SK-MEL-5 (cell line): ENCODE data around the gene ERLIN1. TPM values are rescaled to one million over a fixed set of nuclear protein-coding genes. Genes with fewer than 3 reads are reported as not detected.
"Not testable (repeated sequence)": the region's sequence is repeated elsewhere in the genome, so short reads cannot be mapped to it uniquely, and the experiment has no call there.

Experiments used
- DNase-seq: peaks from one replicate; pipeline ENCODE4 v3.0.0-alpha.2; 2016; ENCODE audit warnings: low read depth, low spot score
- in situ Hi-C: cut with HindIII; loops from 2 replicates; pipeline ENCODE4 v1.10.0; 2016; ENCODE audit warnings: low sequenced_read_pairs, high pct_unique_total_duplicates, low pct_unique_long_range_greater_than_20kb
- total RNA-seq: library from RNA; depleted of rRNA; stranded (reverse); fragments of >200 nt; shearing (Covaris generic); gene quantifications from 2 replicates; pipeline ENCODE4 v1.2.3, GENCODE V29; 2014

The ERLIN1 gene
- total RNA-seq, 1 experiment from 2014 or later = 14.3 TPM

DNA sequence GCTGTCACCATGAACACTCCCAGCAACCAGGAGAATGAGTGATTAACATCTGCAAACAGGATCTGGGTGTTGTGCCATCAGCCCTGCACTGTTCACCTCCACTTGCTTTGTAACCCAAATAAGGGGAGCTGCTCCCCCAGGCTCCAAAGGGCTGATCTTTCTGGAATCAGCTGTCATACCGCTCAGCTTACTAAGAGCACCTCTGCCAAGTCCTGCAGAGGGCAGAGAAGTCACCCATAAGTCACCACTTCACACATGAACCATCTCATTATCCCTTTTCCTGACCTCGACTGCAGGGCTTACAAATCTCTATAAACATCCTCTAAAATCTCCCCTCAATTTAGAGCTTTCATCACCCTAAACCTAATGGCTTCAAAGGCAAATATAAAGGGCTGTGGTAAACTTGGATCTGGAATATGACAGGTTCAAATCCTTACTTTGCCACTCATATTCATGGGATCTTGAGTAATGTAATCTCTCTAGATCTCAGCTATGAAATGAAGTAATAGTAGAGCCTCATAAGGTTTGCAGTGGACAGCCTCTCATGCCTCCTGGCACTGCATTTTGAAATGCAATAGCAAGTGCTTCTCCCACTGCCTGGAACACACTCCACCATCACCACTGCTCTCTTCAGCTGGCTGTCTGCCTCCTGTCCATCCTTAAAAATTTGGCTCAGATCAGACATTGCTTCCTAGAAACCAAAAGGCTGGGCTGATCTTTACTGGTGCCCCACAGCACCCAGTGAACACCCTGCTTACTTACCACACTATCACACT is 38.8 kb downstream of the ERLIN1 start:
- in situ Hi-C loops = no loop called here
- no peak for DNase-seq

DNA sequence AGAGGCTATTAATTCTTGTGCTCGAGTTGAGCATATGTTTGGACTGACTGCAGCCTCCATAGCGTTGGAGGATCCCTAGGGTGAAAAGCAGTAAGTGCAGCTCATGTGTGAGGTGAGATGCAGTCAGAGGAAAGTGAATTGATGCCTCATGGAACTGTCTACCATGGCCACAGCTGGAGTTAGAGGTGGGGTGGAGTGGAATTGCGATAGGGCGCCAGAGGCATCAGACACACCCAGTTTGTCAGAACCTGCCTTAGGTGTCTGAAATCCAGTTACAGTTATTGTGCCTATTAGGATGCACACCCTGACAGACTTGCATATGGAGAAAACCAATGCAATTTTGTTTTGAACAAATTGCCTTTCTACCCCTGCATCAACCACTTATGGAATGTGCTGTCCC is 39.4 kb downstream of the ERLIN1 start:
- no peak for DNase-seq
- in situ Hi-C loops = no loop called here

DNA sequence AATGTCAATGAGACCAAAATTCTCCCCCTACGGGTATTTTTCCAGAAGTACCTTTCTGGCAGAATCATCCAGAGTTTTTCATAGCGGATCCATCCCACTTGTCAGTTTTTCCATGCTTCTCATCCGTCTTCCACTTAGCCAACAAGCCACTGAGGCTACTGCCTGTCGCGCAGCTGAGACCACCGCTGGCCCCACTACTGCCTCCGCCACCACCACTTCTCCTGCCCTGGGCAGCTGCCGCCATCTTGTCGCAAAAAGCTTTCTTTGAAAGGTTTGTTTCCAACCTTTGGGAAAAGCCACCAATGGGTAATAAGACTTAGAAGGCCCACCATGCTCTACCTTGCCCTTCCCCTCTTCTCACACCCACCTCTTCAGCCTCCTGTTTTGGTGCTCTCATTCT is 42.1 kb downstream of the ERLIN1 start:
- in situ Hi-C loops = no loop called here
- no peak for DNase-seq

DNA sequence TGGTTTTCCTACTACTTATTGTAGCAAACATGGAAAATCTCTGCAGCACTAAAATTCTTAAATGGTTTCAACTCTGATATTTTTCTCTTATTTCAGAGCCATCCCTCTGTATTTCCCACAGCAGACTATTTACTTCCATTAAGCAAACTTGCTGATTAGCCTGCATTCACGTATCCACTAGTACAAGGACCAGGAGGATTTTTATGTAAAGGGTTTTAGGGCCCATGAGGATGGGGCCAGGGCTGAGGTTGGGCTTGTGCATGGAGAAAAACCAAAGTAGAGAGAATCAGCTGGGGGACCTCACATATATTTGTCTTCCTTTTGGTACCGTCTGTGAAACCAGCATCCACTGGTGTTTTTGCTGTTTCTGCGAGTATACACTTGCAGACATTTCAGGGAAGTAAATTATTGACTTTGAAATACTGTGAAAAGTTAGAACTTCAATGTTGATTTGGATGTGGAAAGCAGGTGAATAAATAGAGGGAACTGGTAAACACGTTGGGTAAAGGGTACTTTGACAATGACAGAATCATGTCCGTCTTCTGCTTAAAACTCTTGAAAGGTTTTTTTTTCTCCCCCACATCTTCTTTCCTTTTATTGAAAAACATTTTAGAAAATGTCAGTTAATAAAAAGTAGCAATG is 44.3 kb downstream of the ERLIN1 start:
- in situ Hi-C loops = no loop called here
- no peak for DNase-seq

DNA sequence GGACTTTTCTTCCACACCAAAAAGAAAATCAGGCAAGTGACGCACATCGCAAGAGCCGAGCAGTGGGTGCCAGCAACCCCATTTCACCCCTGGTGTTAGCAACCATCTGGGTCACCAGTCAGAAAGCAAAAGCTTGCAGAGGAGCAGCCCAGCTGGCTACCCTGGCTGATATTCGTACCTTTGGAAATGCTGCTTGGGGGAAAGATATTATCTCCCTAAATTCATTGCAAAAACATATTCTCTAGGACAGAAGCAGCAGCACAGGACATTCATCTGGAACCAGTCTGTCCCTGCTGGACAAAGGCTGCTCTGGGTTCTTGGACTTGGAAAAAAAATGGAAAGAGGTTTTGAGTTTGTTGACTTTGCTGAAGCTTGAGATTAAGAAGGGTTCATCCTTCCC is 45.8 kb downstream of the ERLIN1 start:
- in situ Hi-C loops = no loop called here
- no peak for DNase-seq

DNA sequence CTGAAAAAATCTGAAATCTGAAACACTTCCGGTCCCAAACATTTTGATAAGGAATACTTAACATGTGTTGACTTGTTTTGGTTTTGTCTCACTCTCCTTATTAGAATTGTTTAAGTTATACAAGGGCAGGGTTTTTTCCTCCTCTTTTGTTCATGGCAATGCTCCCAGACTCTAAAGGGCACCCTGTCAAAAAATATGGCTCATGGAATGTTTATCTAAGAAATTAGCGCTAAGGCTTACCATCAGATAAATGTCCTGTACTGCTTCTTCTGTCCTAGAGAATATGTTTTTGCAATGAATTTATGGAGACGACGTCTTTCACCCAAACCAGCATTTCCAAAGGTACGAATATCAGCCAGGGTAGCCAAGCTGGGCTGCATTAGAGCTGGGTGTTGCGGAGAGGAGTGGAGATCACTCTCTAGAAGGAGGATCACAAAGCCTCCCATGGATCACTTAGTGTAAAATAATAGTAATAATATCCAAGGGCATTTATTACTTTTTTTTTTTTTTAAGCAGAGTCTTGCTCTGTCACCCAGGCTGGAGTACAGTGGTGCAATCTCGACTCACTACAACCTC is 46.8 kb downstream of the ERLIN1 start:
- DNase-seq = no peak
- in situ Hi-C loops = no loop called here

DNA sequence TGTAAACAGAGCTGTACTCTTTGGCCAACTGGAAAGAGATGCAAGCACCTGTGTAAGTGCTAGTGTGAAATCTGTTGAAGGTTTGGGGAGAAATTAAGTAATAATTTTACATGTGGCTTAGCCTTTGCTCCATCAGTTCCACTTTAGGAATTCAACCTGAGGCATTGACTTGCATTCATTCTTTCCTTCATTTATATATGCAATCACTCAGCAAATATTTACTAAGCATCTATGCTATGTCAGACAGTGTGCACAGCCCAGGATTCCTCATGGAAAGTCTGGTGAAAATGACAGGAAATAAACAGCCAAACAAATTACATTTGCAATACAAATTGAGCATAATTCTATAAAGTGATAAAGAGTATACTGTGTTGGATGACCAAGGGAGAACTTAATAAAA is 50.3 kb downstream of the ERLIN1 start:
- in situ Hi-C loops = no loop called here
- DNase-seq = no peak

DNA sequence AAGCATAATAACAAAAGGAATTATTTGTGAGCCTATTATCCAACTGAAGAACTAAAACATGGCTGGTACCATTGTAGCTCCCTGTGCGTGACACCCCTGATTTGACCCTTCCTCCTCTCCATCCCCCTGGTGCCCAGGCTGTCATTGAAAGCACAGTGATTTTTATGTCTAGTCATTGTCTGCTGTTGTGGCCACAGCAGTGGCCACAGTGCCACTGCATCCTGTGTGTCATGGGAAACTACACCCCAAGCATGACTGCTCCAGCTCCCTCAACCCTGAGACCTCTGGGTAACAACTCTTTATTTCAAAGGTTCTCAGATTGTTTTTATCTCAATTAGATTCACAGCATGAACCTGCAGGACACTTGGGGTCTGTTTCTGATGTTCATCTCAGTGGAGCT is 52.0 kb downstream of the ERLIN1 start:
- in situ Hi-C loops = no loop called here
- no peak for DNase-seq

DNA sequence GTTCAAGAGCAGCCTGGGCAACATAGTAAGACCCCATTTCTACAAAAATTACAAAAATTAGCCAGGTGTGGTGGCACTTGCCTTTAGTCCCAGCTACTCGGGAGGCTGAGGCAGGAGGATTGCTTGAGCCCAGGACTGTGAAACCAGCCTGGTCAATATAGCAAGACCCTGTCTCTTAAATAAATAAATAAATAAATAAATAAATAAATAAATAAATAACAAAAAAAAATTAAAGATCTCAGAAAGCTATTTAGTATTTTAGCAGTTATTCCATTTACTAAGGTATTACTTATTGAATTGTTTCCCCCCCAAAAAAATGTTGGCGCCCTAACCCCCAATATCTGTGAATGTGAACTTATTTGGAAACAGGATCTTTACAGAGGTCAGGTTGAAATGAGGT is 53.4 kb downstream of the ERLIN1 start:
- no peak for DNase-seq
- in situ Hi-C loops = no loop called here

DNA sequence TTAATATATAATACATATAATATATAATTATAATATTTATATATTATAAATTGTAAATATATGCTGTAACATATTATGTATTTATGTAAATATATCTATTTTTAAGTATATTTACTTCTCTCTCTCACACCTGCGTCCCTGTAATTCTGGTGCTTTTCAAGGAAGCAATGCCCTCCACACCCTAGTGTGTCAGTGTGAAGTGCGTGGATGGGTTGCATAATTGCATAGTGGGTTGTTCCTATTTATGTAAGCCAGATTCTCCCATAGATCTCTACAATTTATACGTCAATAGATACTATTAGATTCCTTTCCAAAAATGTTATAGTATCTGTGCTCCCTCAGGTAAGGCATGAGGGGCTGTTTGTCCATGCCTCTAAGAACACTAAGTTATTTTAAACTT is 54.3 kb downstream of the ERLIN1 start:
- no peak for DNase-seq
- in situ Hi-C loops = no loop called here

DNA sequence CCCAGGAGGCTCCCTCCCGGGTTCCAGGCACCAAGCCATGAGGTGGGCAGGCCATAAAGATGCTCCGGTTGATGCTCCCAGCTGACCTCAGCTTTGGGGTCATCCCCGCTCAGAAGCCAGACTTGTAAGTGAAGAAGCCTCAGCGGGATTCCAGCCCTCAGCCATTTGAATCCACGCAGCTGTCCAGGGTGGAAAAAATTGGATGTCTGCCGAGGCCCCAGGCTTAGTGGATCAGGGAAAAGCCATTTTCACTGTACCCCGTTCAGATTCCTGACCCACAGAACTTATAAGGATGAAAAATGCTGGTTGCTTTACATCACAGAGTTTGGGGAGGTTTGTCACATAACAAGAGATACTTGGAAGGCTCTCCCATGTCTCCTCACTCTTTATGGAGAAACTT is 55.0 kb downstream of the ERLIN1 start:
- no peak for DNase-seq
- in situ Hi-C loops = no loop called here

DNA sequence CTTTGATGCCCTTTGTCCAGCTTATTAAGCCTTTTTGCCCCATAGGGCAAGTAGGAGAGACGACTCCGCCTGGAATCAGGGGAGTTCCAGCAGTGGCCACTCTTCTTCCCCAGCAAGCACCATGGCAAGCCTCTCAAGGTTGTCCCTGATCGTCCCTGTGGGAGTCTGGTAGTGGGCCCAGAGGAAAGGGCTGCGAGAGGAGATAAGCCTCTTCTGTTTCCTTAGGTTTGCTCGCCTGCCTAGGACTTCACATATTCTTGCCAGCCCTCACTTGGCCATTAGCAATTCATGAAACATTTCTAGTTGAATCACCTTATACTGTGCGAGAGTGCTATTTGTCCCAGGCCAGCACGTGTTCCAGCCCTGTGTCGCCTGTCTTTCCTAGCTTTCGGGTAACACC is 56.4 kb downstream of the ERLIN1 start:
- in situ Hi-C loops = no loop called here
- no peak for DNase-seq

DNA sequence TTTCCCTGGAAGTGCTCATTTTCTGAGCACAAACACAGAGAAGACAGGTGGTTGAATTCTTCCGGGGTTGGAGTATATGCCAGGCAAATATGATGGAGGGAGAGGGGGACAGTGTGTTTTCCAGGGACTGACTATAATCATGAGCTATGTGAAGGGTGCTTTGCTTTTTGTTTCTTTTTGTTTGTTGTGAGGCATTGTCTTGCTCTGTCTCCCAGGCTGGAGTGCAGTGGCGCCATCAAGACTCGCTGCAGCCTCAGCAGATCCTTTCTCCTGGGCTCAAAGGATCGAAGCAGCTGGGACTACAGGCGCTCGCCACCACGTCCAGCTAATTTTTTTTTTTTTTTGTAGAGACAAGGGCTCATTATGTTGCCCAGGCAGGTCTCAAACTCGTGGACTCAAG is 56.9 kb downstream of the ERLIN1 start:
- in situ Hi-C loops = no loop called here
- DNase-seq = no peak

DNA sequence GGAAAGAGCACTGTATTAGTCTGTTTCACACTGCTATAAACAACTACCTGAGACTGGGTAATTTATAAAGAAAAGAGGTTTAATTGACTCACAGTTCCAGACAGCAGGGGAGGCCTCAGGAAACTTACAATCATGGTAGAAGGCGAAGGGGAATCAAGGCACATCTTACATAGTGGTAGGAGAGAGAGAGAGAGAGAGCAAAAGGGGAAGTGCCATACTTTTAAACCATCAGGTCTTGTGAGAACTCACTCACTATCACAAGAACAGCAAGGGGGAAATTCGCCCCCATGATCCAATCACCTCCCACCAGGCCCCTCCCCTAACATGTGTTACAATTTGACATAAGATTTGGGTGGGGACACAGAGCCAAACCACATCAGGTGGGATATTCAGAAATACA is 60.5 kb downstream of the ERLIN1 start:
- DNase-seq, in situ Hi-C loops: not testable (repeated sequence)

DNA sequence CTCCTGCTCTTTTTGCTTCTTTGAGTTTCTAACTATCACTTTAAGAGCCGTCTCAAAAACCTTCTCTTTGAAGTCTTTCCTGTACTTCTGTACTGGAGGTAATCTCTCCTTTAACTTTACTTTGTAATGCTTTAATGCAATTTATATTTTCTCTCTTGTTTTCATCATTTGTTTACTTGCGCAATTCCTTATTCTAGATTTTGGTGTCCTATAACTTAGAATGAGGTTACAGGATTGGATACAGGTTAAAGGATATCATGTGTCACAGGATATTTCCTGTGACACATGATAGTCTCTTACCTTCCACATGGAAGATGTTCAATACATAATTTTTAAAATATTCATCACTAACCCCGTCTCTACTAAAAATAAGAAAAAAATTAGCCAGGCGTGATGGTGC is 61.7 kb downstream of the ERLIN1 start:
- in situ Hi-C loops = no loop called here
- DNase-seq = no peak

DNA sequence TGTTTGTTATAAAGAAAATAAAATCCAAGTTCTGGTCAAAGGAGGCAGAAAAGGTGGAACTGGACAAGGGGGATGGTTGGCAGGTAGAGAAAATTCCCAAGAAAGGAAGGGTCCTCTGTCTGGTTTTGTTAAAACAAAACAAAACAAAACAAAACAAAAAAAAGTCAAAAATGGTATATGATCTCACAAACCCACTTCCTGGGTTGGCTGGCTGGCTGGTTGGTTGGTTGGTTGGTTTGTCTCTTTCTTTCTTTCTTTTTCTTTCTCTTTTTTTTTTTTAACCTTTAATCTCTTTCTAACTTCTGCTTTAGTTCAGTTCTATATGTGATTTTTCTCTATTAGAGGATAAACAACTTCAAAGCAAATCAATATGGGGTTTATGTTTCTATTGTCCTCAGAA is 63.0 kb downstream of the ERLIN1 start:
- in situ Hi-C loops = no loop called here
- no peak for DNase-seq

DNA sequence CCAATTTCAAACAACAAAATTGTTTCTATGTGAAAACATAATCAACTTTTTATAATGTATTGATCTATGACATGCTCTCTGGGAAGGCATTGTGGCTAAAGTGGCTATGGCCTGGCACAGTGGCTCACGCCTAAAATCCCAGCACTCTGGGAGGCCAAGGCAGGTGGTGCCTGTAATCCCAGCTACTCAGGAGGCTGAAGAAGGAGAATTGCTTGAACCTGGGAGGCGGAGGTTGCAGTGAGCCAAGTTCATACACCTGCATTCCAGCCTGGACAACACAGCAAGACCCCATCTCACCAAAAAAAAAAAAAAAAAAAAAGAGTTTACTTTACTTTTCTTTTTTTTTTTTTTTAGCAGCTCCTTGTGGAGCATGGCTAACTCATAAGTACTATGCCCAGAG is 65.3 kb downstream of the ERLIN1 start:
- in situ Hi-C loops = no loop called here
- DNase-seq = no peak

DNA sequence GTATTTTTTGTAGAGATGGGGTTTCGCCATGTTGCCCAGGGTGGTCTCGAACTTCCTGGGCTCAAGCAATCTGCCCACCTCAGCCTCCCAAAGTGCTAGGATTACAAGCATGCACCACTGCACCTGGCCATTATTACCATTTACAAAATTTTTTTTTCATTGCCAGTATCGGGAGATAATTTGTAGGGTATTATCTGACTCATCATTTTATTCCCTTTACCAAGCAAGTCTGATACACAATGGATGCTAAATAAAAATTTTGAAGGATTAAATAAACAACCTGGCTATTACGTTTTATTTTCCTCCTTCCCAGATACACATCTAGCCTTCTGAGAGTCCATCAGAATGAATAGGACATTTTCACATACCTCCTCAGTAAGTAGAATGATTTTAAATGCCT is 66.1 kb downstream of the ERLIN1 start:
- in situ Hi-C loops = no loop called here
- DNase-seq = no peak
